GM10248 (cell line): ENCODE data around the gene PLEKHF1.

Experiments
- CTCF ChIA-PET: fragments of 300-600 bp; sonication (Branson Sonifier 250); formaldehyde crosslinking; extraction: SDS; loops from one replicate; lab custom pipeline; 2021; ENCODE audit warnings: antibody characterized with exemption; lab: Yijun Ruan, JAX
- POLR2A ChIA-PET: fragments of 350-650 bp; sonication (Branson Sonifier 250); formaldehyde crosslinking; extraction: SDS; loops from one replicate; lab custom pipeline; 2020; ENCODE audit warnings: antibody characterized with exemption; lab: Yijun Ruan, JAX
- DNase-seq: peaks from one replicate; pipeline ENCODE4 v3.0.0; 2012; ENCODE audit errors: extremely low spot score
- CTCF ChIP-seq: IDR thresholded peaks from 2 replicates; pipeline ENCODE4 v1.5.1; 2012; ENCODE audit warnings: mild to moderate bottlenecking, low read depth; ENCODE audit errors: extremely low read depth, missing control alignments, control extremely low read depth

The PLEKHF1 gene

GRCh38 chr19:29675120-29675649 lies 9.9 kb downstream of the PLEKHF1 start:
- ChIA-PET POLR2A (no interaction called here), CTCF (interaction anchor here (4.5 to 5.5 kb wide), 2 partner anchors 17 to 64 kb away, joined by 18 to 49 read pairs; no protein-coding TSS in a partner anchor)
- TF ChIP-seq CTCF: no peak
- DNase-seq: no peak

- CTCF ChIA-PET: interaction anchor here (3.7 to 5.5 kb wide), 3 partner anchors 17 to 65 kb away, joined by 17 to 49 read pairs (median 18); no protein-coding TSS in a partner anchor
- no peak for DNase-seq
- POLR2A ChIA-PET: no interaction called here
- no peak for TF ChIP-seq CTCF
Measured at GRCh38 chr19:29675650-29676186, 10.5 kb downstream of the PLEKHF1 start.

- no peak for TF ChIP-seq CTCF
- ChIA-PET CTCF (interaction anchor here (1.2 to 4.5 kb wide), 4 partner anchors 14 to 66 kb away, joined by 4 to 18 read pairs (median 15); no protein-coding TSS in a partner anchor), POLR2A (no interaction called here)
- DNase-seq: no peak
Measured at GRCh38 chr19:29676586-29676985, 11.3 kb downstream of the PLEKHF1 start.

GRCh38 chr19:29677001-29677817 lies 11.9 kb downstream of the PLEKHF1 start:
- ChIA-PET POLR2A (no interaction called here), CTCF (interaction anchor here (1.0 to 4.5 kb wide), 7 partner anchors 11 to 66 kb away, joined by 4 to 18 read pairs (median 8); partner anchors contain the start of gene PLEKHF1)
- no peak for TF ChIP-seq CTCF
- DNase-seq: no peak

- ChIA-PET CTCF (interaction anchor here (1.2 to 4.5 kb wide), 7 partner anchors 12 to 68 kb away, joined by 3 to 18 read pairs (median 8); partner anchors contain the start of gene PLEKHF1), POLR2A (no interaction called here)
- TF ChIP-seq CTCF: no peak
- no peak for DNase-seq
Measured at GRCh38 chr19:29678484-29679106, 13.3 kb downstream of the PLEKHF1 start.

GRCh38 chr19:29679598-29680210 lies 14.4 kb downstream of the PLEKHF1 start:
- POLR2A ChIA-PET: no interaction called here
- CTCF ChIA-PET: interaction anchor here (1.5 to 4.5 kb wide), 7 partner anchors 11 to 69 kb away, joined by 3 to 18 read pairs (median 6); partner anchors contain the start of gene PLEKHF1
- DNase-seq: no peak
- no peak for TF ChIP-seq CTCF
